ENCODE results near the gene BCAP29.

BCAP29 gene

DNA sequence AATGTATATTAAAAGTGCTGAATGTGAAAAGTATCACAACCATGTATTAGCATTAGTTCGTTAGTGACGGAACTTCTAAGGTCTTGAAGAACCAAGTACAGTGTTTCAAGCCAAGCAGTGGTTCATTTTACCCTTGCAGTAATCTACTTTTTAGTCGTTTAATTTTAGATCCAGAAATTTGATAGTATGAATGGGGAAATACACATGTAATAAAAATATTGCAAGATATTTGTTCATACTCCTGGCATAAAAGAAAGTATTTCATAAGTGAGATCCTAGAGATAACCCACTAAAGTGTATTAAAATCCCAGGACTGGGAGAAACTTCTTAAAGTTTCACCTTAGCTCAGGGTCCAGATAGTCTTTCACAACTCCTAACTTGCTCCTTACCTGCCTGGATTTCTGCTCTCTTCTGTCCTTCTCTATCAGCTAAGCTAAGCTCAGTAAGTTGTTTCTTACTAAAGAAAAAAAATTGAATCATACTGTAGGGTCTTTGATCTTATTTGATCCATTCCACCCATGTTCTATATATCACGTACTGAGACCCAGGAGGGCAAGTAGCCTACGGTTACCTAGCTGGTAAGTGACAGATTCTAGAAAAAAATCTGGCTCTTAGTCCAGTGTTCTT lies 1.5 kb downstream of the BCAP29 start:
- no peak for DNase-seq (ENCODE audit: low read depth in 1 of 2, low spot score in 1 of 2)

DNA sequence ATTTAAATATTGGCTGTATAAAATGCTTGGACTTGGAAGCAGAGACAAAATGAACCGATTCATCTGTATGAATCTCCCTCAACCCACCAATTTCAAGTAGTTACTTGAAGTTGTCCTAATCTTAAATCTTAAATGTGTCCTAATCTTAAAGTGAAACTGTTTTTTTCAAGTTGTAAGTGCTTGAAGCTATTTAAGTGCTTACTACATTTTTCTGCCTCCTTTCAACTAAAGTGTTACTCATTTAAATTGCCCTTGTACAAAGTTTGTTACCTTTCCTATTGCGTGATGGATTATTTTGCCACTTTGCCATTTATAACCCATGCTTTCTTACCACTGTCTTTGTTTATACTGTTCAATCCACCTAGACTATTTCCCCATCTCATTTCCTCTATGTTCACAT lies 2.8 kb downstream of the BCAP29 start:
- no peak for DNase-seq (ENCODE audit: low read depth in 1 of 2, low spot score in 1 of 2)

DNA sequence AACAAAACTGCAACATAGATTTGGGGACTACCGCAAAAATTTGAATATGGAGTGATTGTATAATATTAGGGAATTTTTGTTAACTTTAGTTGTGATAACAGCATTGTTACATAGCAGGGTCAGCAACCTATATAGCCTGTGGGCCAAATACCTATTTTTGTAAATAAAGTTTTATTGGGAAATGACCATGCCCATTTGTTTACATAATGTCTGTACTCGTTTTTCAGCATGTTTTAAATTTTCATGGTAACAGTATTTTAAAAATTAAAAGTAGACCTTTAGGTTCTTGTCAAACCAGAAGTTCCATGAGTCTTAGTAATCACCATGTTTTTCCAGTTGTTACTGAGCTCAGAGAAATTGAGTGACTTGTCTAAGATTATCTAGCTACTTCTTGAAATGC lies 4.7 kb downstream of the BCAP29 start:
- DNase-seq (ENCODE audit: low read depth in 1 of 2, low spot score in 1 of 2), result no peak

DNA sequence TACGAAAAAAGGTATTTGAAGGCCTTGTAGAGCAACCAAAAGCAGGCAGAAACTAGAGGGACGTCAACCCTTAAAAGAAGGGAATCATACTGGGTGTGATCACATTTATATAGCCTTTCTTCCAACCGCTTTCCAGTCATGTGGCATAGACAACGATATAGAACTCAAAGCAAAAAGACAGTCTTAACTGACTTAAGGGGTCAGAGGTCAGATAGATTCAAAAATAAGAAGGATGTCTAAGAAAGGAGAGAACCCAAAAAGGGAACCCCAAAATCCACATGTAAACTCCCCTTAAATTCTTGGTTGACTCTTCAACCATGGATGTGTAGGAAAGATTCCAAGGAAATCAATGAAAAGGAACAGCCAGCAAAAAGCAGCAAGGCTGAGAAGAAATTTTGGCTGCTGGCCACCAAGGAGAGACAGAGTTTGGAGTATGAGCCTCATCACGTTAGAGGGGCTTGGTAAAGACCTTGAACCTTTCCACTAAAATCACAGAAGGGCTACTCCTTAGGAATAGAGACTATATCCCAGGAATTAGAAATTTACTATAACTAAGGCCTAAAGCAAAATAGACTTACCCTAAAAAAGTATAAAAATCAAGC lies 8.6 kb downstream of the BCAP29 start:
- DNase-seq (ENCODE audit: low read depth in 1 of 2, low spot score in 1 of 2), result no peak

DNA sequence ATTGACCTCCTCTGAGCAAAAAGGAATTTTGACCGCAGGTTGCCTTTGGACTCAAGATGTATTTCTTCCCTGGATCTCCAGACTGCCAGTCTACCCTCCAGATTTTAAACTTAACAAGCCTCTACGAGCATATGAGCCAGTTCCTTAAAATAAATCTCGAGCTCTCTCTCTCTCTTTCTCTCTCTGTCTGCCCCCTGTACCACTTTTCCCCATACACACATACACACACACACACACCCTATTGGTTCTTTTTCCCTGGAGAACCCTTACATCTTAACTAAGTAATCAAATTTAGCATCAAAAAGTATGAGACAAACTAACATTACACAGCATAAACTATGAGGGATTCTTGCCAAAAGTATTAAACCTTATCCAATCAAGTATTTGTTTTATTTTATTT lies 11.4 kb downstream of the BCAP29 start:
- DNase-seq (ENCODE audit: low read depth in 1 of 2, low spot score in 1 of 2), result no peak

DNA sequence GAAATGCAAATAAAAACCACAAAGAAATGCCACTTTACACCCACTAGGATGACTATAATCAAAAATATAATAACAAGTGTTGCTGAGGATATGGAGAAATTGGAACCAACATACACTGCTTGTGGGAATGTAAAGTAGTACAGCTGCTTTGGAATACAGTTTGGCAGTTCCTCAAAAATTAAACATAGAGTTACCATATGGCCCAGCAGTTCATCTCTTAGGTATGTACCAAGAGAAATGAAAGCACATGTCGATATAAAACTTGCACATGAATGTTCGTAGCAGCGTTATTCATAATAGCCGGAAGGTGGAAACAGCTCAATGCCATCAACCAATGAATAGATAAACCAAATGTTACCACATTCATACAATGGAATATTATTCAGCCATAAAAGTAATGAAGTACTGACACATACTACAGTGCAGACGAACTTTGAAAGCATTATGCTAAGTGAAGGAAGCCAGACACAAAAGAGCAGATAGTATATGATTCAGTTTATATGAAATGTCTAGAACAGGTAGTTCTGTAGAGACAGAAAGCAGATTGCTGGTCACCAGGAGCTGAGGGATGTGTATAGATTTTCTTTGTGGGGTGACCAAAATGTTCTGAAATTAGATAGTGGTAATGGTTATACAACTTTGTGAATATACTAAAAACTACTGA lies 12.4 kb downstream of the BCAP29 start:
- DNase-seq (ENCODE audit: low read depth in 1 of 2, low spot score in 1 of 2), result no peak

DNA sequence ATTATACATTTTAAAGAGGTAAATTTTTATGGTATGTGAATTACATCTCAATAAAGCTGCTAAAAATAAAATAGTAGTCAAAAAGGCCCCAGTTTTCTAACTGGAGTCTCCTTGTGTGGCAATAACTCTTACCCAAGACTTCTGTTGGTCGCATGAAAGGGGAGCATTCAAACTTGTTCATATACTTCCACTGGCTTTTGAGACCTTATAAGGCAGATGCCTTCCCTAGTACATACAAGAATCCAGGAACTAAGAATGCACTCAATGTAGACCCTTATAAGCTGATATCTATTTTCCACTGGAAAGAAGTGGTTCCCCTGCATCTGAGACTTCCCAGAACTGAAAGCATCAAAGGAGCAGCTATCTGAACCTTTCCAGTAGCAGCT lies 13.0 kb downstream of the BCAP29 start:
- DNase-seq (ENCODE audit: low read depth in 1 of 2, low spot score in 1 of 2), result no peak

DNA sequence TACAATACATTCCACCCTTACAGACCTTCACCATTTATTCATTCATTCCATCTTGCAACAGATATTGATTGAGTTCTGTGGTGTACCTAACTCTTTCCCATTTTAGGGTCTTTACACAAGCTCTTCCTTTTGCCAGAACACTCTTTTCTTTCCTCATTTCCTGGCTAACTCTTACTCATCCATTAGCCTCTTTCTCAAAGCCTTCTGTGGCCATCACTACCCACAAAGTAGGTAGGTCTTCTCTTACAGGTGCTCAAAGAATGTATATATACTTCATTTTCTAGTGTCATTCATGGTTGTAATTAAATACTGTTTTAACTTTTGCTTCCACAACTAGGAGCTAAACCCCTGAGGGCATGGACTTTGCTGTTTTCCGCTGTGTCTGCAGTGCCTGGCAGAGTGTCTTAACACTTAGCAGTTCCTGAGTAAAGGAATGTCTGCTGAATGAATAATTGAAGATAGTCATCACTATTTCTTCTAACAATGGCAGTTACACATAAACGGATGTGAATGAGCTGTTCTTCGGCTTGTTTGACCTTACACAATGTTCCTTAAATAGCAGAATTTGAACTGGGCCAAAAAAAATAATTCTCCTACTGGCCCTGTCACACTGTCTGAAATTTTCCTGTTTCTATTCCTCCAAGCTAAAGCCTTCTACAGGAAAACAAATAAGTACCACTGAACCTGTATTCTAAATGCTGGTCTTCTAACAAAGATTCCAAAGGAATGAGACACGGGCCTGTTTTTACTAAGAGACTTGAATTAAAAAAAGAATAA lies 15.1 kb downstream of the BCAP29 start:
- no peak for DNase-seq (ENCODE audit: low read depth in 1 of 2, low spot score in 1 of 2)

DNA sequence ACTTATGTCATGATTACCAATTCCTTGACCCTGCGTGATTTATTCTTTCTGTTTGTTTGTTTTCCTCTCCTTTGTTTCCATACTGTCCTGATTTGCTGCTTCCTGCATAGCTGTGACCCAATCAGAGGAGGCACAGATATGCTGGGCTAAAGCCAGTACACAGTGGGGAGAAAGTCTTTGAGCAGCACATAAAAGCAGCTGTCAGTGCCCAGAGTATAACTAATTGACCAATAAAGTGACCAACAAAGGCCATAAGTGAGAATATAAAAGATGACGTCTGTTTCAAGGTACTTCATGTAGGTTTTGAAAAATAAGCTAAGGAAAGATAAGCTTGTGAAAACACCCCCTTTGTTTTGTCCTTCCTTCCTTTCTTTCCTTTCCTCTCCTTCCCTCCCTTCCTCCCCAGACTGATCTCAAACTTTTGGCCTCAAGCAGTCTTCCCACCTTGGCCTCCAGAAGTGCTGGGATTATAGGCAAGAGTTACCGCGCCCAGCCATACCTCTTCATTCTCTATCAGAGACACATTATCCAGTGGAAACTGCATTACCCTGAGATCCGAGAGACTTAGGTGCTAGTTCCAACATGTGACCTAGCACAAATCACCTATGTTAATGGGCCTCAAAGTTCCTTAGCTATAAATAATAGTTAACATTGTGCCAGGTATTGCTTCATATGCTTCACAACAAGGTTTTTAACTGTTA lies 17.0 kb downstream of the BCAP29 start:
- DNase-seq (ENCODE audit: low read depth in 1 of 2, low spot score in 1 of 2), result no peak

DNA sequence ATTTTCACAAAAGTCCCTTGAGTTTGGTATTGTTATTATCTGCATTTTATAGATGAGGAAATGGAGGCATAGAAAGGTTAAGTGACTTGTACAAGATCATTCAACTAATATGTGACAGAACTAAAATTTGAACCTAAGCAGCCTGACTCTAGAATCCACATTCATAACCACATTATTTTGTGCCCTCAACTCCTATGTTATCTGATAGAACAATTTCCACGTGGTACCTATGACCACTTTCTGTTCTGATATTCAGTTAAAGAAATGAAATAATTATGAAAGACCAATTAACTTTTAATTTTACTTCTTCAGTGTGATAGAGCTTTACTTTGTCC lies 17.5 kb downstream of the BCAP29 start:
- DNase-seq (ENCODE audit: low read depth in 1 of 2, low spot score in 1 of 2), result no peak

DNA sequence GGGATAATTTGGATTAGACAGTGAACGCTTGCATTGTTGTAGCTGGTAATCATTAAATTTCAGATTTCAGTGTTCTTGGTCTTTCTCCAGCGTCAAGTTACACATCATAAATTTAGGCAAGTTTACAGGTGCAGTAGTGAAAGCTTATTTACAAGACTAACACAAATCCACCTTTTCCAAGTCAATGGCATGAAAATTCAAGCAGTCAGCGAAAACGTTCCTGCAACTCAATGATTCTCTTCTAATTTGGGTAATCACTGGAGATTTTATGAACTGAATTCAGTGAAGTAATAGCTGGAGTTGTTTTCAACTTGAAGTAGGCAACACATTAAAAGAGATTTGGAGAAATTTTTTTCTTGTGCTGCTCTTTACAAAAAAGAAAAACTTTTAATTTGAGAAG lies 17.9 kb downstream of the BCAP29 start:
- DNase-seq (ENCODE audit: low read depth in 1 of 2, low spot score in 1 of 2), result no peak

DNA sequence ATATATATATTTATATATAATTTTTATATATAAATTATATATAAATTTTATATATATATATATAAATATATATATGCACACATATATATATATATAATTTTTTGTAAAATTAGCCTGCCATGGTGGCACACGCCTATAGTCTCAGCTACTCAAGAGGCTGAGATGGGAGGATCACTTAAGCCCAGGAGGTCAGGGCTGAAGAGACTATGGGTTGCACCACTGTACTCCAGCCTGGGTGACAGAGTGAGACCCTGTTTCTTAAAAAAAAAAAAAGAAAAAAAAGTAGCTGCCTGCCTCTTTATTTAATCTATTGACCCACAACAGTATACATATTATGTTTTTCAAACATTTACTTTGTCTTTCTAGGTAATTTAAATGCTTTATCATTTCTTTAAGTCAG lies 19.2 kb downstream of the BCAP29 start:
- no peak for DNase-seq (ENCODE audit: low read depth in 1 of 2, low spot score in 1 of 2)

DNA sequence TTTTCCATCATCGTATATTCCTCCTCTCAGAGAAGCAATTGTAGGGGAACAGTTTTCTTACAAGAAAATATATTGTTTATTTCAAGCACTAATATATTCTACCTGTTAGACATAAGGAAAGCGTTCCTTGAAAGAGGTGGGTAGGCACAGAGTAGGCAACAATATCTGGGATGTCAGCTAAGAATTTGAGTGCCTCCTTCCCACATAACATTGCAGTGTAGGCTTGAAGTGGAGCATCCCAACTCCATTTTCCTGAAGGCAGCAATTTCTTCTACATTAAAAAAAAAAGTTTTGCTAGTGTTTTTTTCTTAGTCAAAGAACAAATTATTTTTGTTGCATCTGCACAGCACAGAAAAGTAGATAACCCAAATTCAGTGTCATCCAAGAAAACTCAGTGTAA lies 20.8 kb downstream of the BCAP29 start:
- DNase-seq (ENCODE audit: low read depth in 1 of 2, low spot score in 1 of 2), result no peak

DNA sequence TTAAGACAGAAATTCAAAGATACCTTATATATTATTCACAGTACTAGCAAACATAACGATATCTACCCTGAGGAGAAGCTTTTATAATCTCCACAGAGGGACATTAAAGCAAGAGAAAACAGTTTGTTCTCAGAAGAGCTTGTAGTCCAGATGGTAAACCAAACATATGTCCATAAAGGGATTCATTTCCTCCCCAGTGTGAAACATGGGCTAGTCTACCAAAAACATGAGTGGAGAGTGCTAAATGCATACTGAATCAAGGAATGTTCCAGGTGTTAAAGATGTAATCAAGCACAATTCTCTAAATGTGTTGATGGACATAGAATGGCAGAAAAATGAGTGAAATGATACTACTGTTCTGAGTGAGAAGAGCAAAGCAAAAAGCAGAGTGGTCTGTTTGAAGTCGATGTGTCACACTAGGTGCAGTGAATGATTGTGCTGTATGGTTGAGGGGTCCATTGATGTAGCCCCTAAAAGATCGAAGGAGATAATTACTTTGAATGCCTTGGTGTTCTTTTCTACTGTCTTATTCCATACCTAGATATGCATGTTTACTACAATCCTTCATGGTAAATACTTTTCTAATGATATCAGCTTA lies 25.3 kb downstream of the BCAP29 start:
- DNase-seq (ENCODE audit: low read depth in 1 of 2, low spot score in 1 of 2), result no peak

DNA sequence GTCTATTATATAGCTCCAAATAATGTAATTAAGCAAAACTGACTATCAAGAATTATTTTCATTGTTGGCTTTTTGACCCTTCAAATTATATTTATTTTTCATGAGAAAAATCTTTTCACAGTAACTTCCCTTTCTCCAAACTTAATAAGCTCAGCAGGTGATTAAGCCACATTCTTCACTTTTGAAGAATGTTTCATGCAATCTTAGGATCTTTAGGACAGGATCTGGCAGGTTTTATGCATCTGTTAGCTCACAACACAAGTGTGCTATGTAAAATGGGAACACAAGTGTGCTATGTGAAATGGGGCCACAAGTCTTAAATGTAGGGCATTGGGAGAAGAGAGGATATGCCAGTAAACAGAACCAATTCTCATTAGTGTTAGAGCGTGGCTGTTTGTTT lies 26.3 kb downstream of the BCAP29 start:
- DNase-seq (ENCODE audit: low read depth in 1 of 2, low spot score in 1 of 2), result no peak

DNA sequence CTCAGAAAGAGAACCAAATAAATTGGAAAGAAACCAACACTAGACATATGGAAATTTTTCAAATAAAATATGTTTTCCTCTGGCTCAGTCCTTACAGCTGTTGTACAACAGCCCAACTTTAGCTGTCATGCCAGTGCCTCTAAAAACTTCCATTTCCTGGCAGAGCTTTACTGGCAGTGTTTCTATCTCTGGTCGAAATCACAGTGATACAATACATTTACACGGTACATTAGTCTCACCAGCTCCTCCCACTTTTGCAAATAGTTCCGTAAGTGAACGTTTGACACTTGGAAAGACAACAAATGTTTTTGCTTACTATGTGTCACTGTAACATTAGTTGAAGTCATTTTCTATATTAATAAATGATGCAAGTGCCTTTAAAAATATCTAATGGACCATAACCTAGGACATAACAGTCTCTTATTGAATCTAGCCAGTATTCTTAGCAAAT lies 29.8 kb downstream of the BCAP29 start:
- DNase-seq (ENCODE audit: low read depth in 1 of 2, low spot score in 1 of 2), result no peak

DNA sequence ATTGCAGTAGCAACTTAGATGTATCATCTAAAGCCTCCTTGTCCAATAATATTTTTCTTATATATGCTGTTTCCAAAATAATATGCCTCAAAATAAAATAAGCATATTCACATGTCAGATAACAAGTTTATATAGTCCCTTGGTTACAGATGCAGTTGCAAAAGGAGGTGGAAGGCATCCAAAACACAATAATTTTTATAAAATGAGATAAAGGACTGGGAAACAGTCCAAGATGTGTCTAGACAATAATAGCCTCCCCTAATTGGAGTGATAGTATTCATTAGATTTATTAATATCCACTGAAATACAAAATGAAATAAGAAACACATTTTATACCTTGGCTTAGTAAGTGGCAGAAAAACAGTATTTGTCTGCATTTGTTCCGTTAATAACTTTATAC lies 30.3 kb downstream of the BCAP29 start:
- DNase-seq (ENCODE audit: low read depth in 1 of 2, low spot score in 1 of 2), result no peak

DNA sequence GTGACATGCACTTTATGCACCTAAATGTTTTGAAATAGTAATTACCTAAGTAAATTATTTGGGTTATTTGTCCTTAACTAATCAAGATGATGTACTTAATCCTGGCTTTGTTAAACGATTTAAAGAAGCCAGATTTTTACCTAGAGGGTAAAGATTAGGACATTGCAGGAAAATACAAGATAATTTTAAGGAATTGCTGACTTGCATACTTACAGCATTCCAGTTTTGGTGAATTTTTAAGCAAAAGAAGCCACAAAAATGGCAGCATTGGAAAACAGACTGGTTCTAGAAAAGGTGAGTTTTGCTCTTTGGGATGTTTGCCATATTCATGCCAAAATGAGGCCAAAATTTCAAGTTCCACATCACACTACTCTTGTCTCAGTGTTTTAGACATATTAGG lies 33.4 kb downstream of the BCAP29 start:
- DNase-seq (ENCODE audit: low read depth in 1 of 2, low spot score in 1 of 2), result no peak

DNA sequence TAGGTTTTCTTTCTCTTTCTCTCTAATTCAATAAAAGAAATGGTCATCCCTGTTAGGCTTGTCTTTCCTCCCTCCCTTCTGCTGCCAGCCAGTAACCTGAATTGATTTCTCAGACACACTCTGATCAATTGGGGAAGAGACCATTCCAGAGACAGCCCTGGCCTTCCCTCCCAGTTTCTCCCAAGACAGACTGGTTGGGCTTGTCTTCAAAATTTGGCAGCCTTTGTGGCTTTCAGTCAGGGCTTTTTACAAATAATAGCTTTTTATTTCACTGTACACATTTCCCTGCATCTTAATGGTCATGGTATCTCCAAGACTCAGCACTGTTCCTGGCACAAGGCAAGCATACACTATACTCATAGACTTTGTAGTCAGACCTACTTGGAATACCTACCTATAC lies 33.9 kb downstream of the BCAP29 start:
- DNase-seq (ENCODE audit: low read depth in 1 of 2, low spot score in 1 of 2), result no peak

DNA sequence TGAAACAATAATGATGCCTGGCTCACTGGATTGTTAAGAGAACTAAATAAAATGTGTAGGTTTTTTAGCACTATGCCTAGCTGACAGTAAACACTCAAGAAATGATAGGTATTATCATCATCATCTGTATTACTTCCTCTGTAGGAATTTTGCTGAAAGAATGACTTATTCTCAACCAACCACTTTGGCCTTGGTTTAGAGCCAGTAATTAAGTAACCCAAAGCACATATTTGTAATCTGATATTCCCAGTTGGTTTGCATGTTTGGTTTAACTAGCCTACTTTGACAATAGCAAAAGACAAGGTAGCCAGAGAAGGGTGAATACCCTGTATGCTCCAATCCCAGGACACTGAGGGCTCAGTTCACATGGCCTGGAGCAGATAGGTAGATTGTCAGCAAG lies 34.4 kb downstream of the BCAP29 start:
- DNase-seq (ENCODE audit: low read depth in 1 of 2, low spot score in 1 of 2), result no peak

Data from stimulated activated CD4-positive, alpha-beta T cell treated with anti-CD3 and anti-CD28 coated beads, Interleukin-15, amount 100 ng/mL, for 1 hour (primary cell).